ENCODE measurements around the gene ZDHHC7.

Gene ZDHHC7

GRCh38 chr16:85045641-85046471 is 34.5 kb upstream of the ZDHHC7 start:
- Histone ChIP-seq H3K27ac (ENCODE audit: low read depth, low read length) (no peak overlapping the region), H3K79me2 (ENCODE audit: control insufficient read depth, insufficient read depth, low read length, poor library complexity) (no peaks in the 10 kb centered on the region), H3K9ac (ENCODE audit: low read length) (no peak overlapping the region), H3K27me3 (ENCODE audit: insufficient read depth, low read length) (no peaks in the 10 kb centered on the region), H3K18ac (ENCODE audit: low read length) (no peak overlapping the region), H2AFZ (ENCODE audit: insufficient read depth, low read length, poor library complexity) (no peak overlapping the region), H3K14ac (ENCODE audit: low read length) (no peak overlapping the region), H3K9me3 (ENCODE audit: insufficient read depth, low read depth, low read length) (no peaks in the 10 kb centered on the region), H3K4me3 (ENCODE audit: low read depth, low read length) (no peak overlapping the region), H3K23ac (ENCODE audit: low read length) (no peak overlapping the region), H4K12ac (ENCODE audit: low read depth, low read length) (no peak overlapping the region), H2BK5ac (ENCODE audit: low read depth, low read length, poor library complexity) (no peak overlapping the region), H3K79me1 (ENCODE audit: low read length) (no peaks in the 10 kb centered on the region), H4K91ac (ENCODE audit: low read depth, low read length) (no peak overlapping the region), H3K4ac (ENCODE audit: low read depth, low read length) (no peak overlapping the region), H2AK5ac (ENCODE audit: low read length) (no peak overlapping the region), H3K4me2 (ENCODE audit: low read length) (no peak overlapping the region), H3K36me3 (ENCODE audit: control insufficient read depth in 1 of 2, insufficient read depth in 2 of 2, low read length in 2 of 2) (no peaks in the 10 kb centered on the region), H4K8ac (ENCODE audit: low read depth, low read length) (no peak overlapping the region), H2BK12ac (ENCODE audit: low read length) (no peak overlapping the region), H2BK120ac (ENCODE audit: insufficient read depth, low read length, poor library complexity) (no peak overlapping the region), H3K4me1 (ENCODE audit: control insufficient read depth in 1 of 2, insufficient read depth in 2 of 2, low read length in 2 of 2) (peaks cover 0 to 3% of the 10 kb centered on the region in 2 experiments)
- DNase-seq: no peak
- WGBS (ENCODE audit: extremely low coverage, insufficient coverage, insufficient read length): no CpG with 5 or more reads among the region's 23 CpGs

DNA sequence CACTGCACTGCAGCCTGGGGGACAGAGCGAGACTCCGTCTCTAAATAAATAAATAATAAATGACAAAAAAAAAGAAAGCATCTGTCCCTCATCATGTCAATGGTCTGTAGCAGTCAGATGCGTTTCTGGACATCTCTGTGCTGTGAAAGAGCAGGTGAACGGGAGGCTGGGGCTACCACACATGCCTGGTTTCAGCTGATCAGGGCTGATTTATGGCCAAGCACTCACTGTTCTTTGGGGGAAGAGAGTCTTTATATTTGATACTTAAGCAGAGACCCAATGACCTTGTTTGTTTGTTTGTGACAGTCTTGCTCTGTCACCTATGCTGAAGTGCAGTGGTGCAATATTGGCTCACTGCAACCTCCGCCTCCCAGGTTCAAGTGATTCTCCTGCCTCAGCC is 33.7 kb upstream of the ZDHHC7 start:
- Histone ChIP-seq H3K27me3 (ENCODE audit: insufficient read depth, low read length) (no peaks in the 10 kb centered on the region), H4K8ac (ENCODE audit: low read depth, low read length) (no peak overlapping the region), H2BK5ac (ENCODE audit: low read depth, low read length, poor library complexity) (no peak overlapping the region), H4K91ac (ENCODE audit: low read depth, low read length) (no peak overlapping the region), H3K9ac (ENCODE audit: low read length) (no peak overlapping the region), H3K79me2 (ENCODE audit: control insufficient read depth, insufficient read depth, low read length, poor library complexity) (no peaks in the 10 kb centered on the region), H3K4ac (ENCODE audit: low read depth, low read length) (no peak overlapping the region), H3K18ac (ENCODE audit: low read length) (no peak overlapping the region), H2AFZ (ENCODE audit: insufficient read depth, low read length, poor library complexity) (no peak overlapping the region), H3K4me1 (ENCODE audit: control insufficient read depth in 1 of 2, insufficient read depth in 2 of 2, low read length in 2 of 2) (no peaks in the 10 kb centered on the region), H3K9me3 (ENCODE audit: insufficient read depth, low read depth, low read length) (no peaks in the 10 kb centered on the region), H3K23ac (ENCODE audit: low read length) (no peak overlapping the region), H4K12ac (ENCODE audit: low read depth, low read length) (no peak overlapping the region), H2BK12ac (ENCODE audit: low read length) (no peak overlapping the region), H3K4me3 (ENCODE audit: low read depth, low read length) (no peak overlapping the region), H3K27ac (ENCODE audit: low read depth, low read length) (no peak overlapping the region), H3K14ac (ENCODE audit: low read length) (no peak overlapping the region), H3K79me1 (ENCODE audit: low read length) (no peaks in the 10 kb centered on the region), H3K36me3 (ENCODE audit: control insufficient read depth in 1 of 2, insufficient read depth in 2 of 2, low read length in 2 of 2) (no peaks in the 10 kb centered on the region), H2BK120ac (ENCODE audit: insufficient read depth, low read length, poor library complexity) (no peak overlapping the region), H3K4me2 (ENCODE audit: low read length) (no peak overlapping the region), H2AK5ac (ENCODE audit: low read length) (no peak overlapping the region)
- WGBS (ENCODE audit: extremely low coverage, insufficient coverage, insufficient read length): no CpG with 5 or more reads among the region's 5 CpGs
- DNase-seq: no peak

GRCh38 chr16:85042606-85043005 is 31.3 kb upstream of the ZDHHC7 start:
- Histone ChIP-seq H2AK5ac (ENCODE audit: low read length) (no peak overlapping the region), H3K9me3 (ENCODE audit: insufficient read depth, low read depth, low read length) (no peaks in the 10 kb centered on the region), H2BK12ac (ENCODE audit: low read length) (no peak overlapping the region), H4K8ac (ENCODE audit: low read depth, low read length) (no peak overlapping the region), H3K36me3 (ENCODE audit: control insufficient read depth in 1 of 2, insufficient read depth in 2 of 2, low read length in 2 of 2) (peaks cover 0 to 2% of the 10 kb centered on the region in 2 experiments), H3K18ac (ENCODE audit: low read length) (no peak overlapping the region), H2BK120ac (ENCODE audit: insufficient read depth, low read length, poor library complexity) (no peak overlapping the region), H3K14ac (ENCODE audit: low read length) (no peak overlapping the region), H3K4ac (ENCODE audit: low read depth, low read length) (no peak overlapping the region), H3K79me1 (ENCODE audit: low read length) (no peaks in the 10 kb centered on the region), H4K12ac (ENCODE audit: low read depth, low read length) (no peak overlapping the region), H3K27me3 (ENCODE audit: insufficient read depth, low read length) (no peaks in the 10 kb centered on the region), H2AFZ (ENCODE audit: insufficient read depth, low read length, poor library complexity) (no peak overlapping the region), H3K4me2 (ENCODE audit: low read length) (no peak overlapping the region), H3K4me1 (ENCODE audit: control insufficient read depth in 1 of 2, insufficient read depth in 2 of 2, low read length in 2 of 2) (no peaks in the 10 kb centered on the region), H4K91ac (ENCODE audit: low read depth, low read length) (no peak overlapping the region), H3K27ac (ENCODE audit: low read depth, low read length) (no peak overlapping the region), H3K9ac (ENCODE audit: low read length) (no peak overlapping the region), H3K79me2 (ENCODE audit: control insufficient read depth, insufficient read depth, low read length, poor library complexity) (no peaks in the 10 kb centered on the region), H3K23ac (ENCODE audit: low read length) (no peak overlapping the region), H3K4me3 (ENCODE audit: low read depth, low read length) (no peak overlapping the region), H2BK5ac (ENCODE audit: low read depth, low read length, poor library complexity) (no peak overlapping the region)
- no peak for DNase-seq
- WGBS (ENCODE audit: extremely low coverage, insufficient coverage, insufficient read length): no CpG with 5 or more reads among the region's 6 CpGs

GRCh38 chr16:85042167-85042526 is 30.8 kb upstream of the ZDHHC7 start:
- Histone ChIP-seq H3K4ac (ENCODE audit: low read depth, low read length) (no peak overlapping the region), H3K18ac (ENCODE audit: low read length) (no peak overlapping the region), H4K8ac (ENCODE audit: low read depth, low read length) (no peak overlapping the region), H3K4me3 (ENCODE audit: low read depth, low read length) (no peak overlapping the region), H2BK5ac (ENCODE audit: low read depth, low read length, poor library complexity) (no peak overlapping the region), H3K27me3 (ENCODE audit: insufficient read depth, low read length) (no peaks in the 10 kb centered on the region), H3K23ac (ENCODE audit: low read length) (no peak overlapping the region), H2AFZ (ENCODE audit: insufficient read depth, low read length, poor library complexity) (no peak overlapping the region), H3K14ac (ENCODE audit: low read length) (no peak overlapping the region), H3K79me1 (ENCODE audit: low read length) (no peaks in the 10 kb centered on the region), H3K4me2 (ENCODE audit: low read length) (no peak overlapping the region), H3K79me2 (ENCODE audit: control insufficient read depth, insufficient read depth, low read length, poor library complexity) (no peaks in the 10 kb centered on the region), H3K9me3 (ENCODE audit: insufficient read depth, low read depth, low read length) (no peaks in the 10 kb centered on the region), H2BK12ac (ENCODE audit: low read length) (no peak overlapping the region), H4K12ac (ENCODE audit: low read depth, low read length) (no peak overlapping the region), H4K91ac (ENCODE audit: low read depth, low read length) (no peak overlapping the region), H3K36me3 (ENCODE audit: control insufficient read depth in 1 of 2, insufficient read depth in 2 of 2, low read length in 2 of 2) (peaks cover 0 to 3% of the 10 kb centered on the region in 2 experiments), H3K4me1 (ENCODE audit: control insufficient read depth in 1 of 2, insufficient read depth in 2 of 2, low read length in 2 of 2) (peaks cover 0 to 1% of the 10 kb centered on the region in 2 experiments), H2AK5ac (ENCODE audit: low read length) (no peak overlapping the region), H2BK120ac (ENCODE audit: insufficient read depth, low read length, poor library complexity) (no peak overlapping the region), H3K9ac (ENCODE audit: low read length) (no peak overlapping the region), H3K27ac (ENCODE audit: low read depth, low read length) (no peak overlapping the region)
- no CpG with 5 or more reads among the region's 6 CpGs for WGBS (ENCODE audit: extremely low coverage, insufficient coverage, insufficient read length)
- DNase-seq: no peak
